ENCODE data around the gene ITGA11.

Gene ITGA11

GRCh38 chr15:68447976-68448755 lies 16.2 kb upstream of the ITGA11 start:
- DNase-seq (ENCODE audit: low read depth), result no peak

DNA sequence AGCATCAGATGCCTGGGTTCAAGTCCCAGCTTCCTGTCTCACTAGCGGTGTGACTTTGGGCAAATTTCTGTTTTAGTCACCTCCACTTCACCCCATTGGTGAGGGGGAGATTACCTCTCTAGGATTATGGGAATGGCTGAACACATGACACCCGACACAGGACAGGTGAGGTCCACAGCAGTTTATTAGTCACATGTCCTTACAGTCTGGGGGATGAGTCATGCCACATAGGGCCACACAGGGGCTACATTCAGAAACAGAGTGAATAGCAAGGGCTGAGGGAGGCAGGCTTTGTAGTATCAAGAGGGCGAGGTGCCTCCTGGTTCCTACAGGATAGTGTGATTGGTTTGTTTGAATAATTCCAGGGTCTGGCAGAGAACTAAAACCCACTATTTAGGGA lies 15.2 kb upstream of the ITGA11 start:
- DNase-seq (ENCODE audit: low read depth), result no peak

DNA sequence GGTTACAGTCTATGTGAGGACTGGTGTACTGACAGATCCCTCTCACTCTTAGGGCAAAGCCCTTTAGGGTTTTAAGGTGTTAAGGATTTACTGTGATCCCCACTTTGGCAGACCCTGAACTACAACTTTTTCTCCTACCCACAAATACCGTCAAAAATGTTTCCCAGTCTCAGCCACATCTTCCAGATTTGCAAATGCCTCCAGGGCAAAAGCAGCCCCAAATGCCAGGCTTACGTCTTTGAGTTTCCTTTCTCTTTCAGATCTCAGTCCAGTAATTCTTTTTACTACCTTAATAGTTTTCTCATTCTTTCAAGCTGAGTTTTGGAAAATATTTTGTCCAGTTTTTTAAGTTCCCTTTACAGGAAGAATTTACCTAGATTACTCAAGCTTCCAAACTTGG lies 13.4 kb upstream of the ITGA11 start:
- DNase-seq (ENCODE audit: low read depth), result no peak

- DNase-seq (ENCODE audit: low read depth), result no peak
These were observed 12.4 kb upstream of the ITGA11 start for GRCh38 chr15:68444336-68444735.

DNA sequence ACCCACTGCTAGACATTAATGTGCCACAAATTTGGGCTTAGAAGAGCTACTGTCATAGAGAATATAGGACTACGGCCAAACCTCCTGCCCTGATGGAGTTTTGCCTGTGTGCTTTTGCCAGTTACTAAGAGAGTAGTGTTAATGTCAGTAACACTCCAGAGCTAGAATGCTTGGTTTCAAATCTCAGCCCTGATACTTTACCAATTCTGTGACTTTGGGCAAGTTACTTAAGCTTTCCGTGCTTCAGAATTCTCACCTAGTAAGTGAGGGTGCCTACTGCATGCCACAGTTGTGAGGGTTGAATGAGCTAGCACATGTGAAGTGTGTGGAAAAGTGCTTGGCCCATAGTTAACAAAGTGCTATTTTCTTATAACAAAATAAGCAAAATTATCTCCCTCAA lies 10.9 kb upstream of the ITGA11 start:
- DNase-seq (ENCODE audit: low read depth), result no peak

DNA sequence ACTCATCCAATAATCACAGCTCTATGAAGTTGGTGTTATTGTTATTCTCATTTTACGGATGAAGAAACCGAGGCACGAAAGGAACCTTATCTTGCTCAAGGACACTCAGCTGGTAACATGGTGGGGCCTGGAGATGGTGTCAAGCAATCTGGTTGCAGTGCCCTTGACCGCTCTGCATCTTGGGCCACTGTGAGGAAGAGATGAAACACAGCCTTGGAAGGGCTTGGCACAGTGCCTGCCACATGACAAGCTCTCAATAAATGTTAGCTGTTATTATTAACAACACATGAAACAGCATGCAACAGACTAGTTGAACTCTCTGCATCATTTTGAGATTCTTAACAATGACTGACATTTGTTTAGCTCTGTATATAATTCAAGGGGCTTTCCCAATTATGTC lies 10.1 kb upstream of the ITGA11 start:
- DNase-seq (ENCODE audit: low read depth), result no peak

DNA sequence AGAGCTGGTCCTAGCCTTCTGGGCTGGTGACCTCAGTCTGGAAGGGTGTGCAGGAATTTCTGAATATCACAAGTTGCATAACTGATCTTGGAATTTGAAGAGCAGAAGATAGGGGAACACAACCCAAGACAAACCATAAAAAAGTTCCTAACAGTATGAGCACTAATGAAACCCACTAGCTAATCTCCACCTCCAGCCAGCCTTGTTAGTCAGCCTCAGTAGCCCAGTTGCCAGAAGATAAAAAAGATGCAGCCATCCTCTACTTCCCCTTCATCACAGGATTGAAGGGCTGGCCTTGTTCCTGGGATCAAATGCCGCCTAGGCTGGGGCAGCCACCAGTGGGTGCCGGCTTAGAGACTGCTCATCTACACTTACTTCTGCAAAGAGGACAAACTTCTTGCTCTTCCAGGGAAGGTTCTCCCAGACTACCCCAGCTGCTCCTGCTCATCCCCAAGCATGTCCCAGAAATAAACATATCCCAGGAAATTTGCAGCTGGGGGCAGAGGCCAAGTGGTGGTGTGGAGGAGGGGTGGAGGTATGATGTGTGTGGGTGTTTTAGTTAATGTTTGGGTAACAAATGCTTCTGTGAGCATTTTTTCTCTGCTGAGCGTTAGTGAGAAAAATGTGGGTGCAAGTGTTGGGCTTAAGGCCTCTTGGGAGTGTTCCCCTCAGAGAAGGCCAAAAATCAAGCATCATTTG lies 9.2 kb upstream of the ITGA11 start:
- DNase-seq (ENCODE audit: low read depth), result no peak

- DNase-seq (ENCODE audit: low read depth), result no peak
These were observed 8.2 kb upstream of the ITGA11 start for GRCh38 chr15:68440136-68440535.

- DNase-seq (ENCODE audit: low read depth), result no peak
These were observed 7.5 kb upstream of the ITGA11 start for GRCh38 chr15:68439506-68439905.

GRCh38 chr15:68436680-68437079 lies 4.7 kb upstream of the ITGA11 start:
- DNase-seq (ENCODE audit: low read depth), result no peak

DNA sequence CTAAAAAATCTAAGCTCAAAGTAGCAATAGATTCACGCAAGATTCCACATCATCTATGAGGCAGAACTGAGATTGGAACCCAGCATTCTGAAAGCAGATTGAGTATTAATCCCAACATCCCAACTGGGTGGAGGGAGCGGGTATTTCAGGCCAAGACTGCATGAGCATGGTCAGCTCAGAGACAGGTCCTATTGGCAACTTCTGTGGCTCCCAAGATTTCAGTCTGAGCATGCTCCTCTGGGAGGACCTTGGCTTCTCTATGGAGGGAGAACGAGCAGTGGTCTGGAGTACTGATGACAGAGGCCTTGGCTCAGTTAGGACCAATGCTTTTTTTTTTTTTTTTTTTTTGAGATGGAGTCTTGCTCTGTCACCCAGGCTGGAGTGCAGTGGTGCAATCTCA lies 4.0 kb upstream of the ITGA11 start:
- DNase-seq (ENCODE audit: low read depth), result no peak

DNA sequence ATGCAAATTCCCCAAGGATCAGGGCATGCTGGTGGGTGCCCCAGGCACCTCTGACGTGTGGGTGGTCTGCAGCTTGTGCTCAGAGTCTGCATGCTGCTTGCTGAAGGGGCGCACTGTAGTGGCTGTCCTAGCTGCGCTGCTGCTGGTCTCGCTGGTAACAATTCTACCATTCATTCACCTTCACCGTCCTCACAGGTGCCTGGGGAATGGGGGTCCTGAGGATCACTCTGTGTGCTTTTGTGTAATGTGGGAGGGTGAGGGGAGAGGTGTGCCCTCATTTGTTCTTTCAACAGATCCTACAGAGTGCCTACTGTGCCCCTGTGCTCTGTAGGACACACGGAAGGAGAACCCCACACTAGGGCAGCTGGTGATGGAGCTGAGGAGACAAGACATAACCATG lies 2.1 kb upstream of the ITGA11 start:
- no peak for DNase-seq (ENCODE audit: low read depth)

GRCh38 chr15:68433551-68433950 lies 1.6 kb upstream of the ITGA11 start:
- no peak for DNase-seq (ENCODE audit: low read depth)

DNA sequence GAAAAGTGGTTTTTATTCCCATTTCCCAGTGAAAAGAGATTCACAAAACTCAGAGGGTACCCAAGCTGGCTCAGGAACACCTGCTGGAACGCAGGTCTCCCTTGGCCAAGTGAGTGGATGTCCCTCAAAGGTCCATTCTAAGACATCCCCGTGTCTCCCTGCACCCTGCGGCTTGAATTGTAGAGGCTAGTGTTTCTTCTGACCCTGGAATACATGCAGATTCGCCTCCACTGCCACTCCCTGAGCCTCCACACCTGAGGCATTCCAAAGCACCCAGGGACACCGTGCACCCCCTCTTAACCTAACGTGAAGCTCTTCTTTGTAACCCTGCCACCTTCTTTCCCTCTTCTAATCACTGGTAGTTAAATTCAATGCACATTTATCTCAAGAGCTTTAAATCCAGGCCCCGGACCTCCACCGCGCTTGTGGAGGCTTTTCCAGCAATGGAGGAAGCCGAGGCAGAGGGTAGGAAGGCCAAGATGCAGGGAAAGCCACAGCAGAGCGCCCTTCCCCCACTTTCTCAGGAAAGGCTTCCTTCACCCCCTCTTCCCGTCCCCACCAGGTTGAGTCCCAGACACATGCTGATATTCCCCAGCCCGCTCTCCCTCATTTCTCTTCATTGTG lies 590 bp upstream of the ITGA11 start:
- no peak for DNase-seq (ENCODE audit: low read depth)

- DNase-seq (ENCODE audit: low read depth), result no peak
These were observed 749 bp downstream of the ITGA11 start for GRCh38 chr15:68431037-68431791.

DNA sequence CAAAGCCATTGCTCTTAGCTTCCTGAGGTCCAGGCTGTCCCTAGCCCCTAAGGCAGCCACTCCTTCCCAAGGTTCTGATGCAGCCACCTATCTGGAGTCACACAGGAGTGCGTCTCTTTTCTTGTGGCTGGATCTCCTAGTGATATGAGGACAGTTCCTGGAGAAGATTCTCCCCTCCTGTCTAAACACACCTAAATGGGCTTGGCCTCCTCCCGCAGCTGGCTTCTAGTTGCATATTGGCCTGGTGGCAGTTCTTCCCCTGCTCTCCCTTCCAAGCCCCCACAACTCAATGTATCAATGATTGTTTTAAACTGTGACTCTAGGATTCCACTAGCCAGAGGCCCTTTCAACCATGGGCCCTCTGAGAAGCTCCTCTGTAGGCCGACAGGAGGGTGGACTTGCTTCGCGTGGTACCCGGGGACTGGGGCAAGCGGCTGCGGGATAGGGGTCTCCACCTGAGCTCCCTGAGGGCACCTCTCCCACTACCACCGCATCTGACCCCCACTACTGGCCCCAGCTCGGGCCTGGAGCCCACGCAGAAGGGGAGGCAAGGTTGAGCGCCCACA lies 1.4 kb downstream of the ITGA11 start:
- no peak for DNase-seq (ENCODE audit: low read depth)

- no peak for DNase-seq (ENCODE audit: low read depth)
These were observed 2.1 kb downstream of the ITGA11 start for GRCh38 chr15:68429691-68430470.

DNA sequence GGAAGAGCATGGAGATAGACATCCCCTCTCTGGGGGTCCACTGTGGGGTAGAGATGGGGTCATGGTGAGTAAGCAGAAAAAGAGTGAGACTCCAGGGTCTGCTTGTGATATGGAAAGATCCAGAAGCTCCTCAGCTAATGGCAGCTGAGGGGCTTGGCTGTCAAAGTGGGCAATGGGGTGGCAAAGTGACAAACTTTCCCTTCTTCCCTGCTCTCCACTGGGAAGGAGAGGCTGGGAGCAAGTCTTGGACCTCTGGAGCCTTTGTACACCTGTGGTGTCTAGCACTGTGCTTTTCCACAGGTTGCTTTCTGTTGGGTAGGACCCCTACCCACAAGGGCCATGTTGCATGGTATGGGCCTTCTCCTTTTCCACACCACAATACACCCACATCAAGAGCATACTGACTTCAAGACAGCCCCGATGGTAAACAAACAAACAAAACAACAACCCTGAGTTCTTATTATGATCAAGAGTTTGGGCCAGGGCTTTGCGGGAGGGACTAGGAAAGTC lies 3.5 kb downstream of the ITGA11 start:
- no peak for DNase-seq (ENCODE audit: low read depth)

GRCh38 chr15:68427963-68428362 lies 4.0 kb downstream of the ITGA11 start:
- no peak for DNase-seq (ENCODE audit: low read depth)

- no peak for DNase-seq (ENCODE audit: low read depth)
These were observed 4.6 kb downstream of the ITGA11 start for GRCh38 chr15:68427366-68427765.

GRCh38 chr15:68426116-68426515 lies 5.8 kb downstream of the ITGA11 start:
- no peak for DNase-seq (ENCODE audit: low read depth)
